Kidney (tissue), 14 donors: Measurements from ENCODE around the gene TOGARAM1. TPM values are rescaled to one million over a fixed set of nuclear protein-coding genes. Genes with fewer than 3 reads are reported as not detected.

ENCODE experiments used
- DNase-seq, 5 donors: peaks; one replicate each; pipeline ENCODE4 v3.0.0-alpha.2; 2013 to 2020
- FAIRE-seq: peaks from 2 replicates; lab custom pipeline; 2012; peaks lifted over from hg19 to GRCh38; lab: Jason Lieb, UNC
- H3K27ac ChIP-seq, 2 donors: one replicate each; pipeline ENCODE4 v1.7.0; 2013; ENCODE audit warnings: low read depth in 2 of 2, low read length in 2 of 2, inconsistent platforms in 1 of 2
- H3K27me3 ChIP-seq: one replicate; pipeline ENCODE4 v1.7.1; 2013; ENCODE audit warnings: low read length, inconsistent platforms; ENCODE audit not compliant: control insufficient read depth, insufficient read depth
- H3K36me3 ChIP-seq, 3 donors: one replicate each; pipeline versions ENCODE4 v1.7.0 to v1.7.1; 2013; ENCODE audit warnings: low read length in 3 of 3, control low read depth in 1 of 3, inconsistent platforms in 1 of 3; ENCODE audit not compliant: insufficient read depth in 3 of 3, control insufficient read depth in 2 of 3
- H3K4me1 ChIP-seq, 3 donors: one replicate each; pipeline versions ENCODE4 v1.7.0 to v1.7.1; 2013; ENCODE audit warnings: low read length in 3 of 3, inconsistent platforms in 1 of 3, low read depth in 1 of 3; ENCODE audit not compliant: control insufficient read depth in 2 of 3, insufficient read depth in 2 of 3
- H3K4me3 ChIP-seq, 3 donors: one replicate each; pipeline versions ENCODE4 v1.7.0 to v1.8.1; 2013; ENCODE audit warnings: low read length in 3 of 3, control low read depth in 1 of 3, inconsistent platforms in 1 of 3
- H3K9ac ChIP-seq, 3 donors: one replicate each; pipeline versions ENCODE4 v1.7.0 to v1.7.1; 2013; ENCODE audit warnings: low read length in 3 of 3, control low read depth in 1 of 3, inconsistent platforms in 1 of 3
- H3K9me3 ChIP-seq, 3 donors: one replicate each; pipeline versions ENCODE4 v1.7.0 to v1.7.1; 2013; ENCODE audit warnings: low read length in 3 of 3, control low read depth in 1 of 3, inconsistent platforms in 1 of 3; ENCODE audit not compliant: control insufficient read depth in 2 of 3, insufficient read depth in 1 of 3
- intact Hi-C: fragments of 100-400 bp; cut with DNase I; formaldehyde crosslinking; loops from one replicate; pipeline ENCODE4 v1.11.1; 2022
- polyA plus RNA-seq: library from polyadenylated mRNA; stranded (reverse); fragments of 350-450 nt; fragmentation: Illumina TruSeq; extraction: RNeasy Lipid Tissue Mini Kit (QIAGEN cat#74804); gene quantifications from one replicate; pipeline ENCODE4 v1.2.3, GENCODE V29; 2014; ENCODE audit warnings: low read depth, low replicate concordance; ENCODE audit not compliant: insufficient read depth
- total RNA-seq: library from RNA; stranded (reverse); fragmentation: NEBNext Ultra II Directional; extraction: Animal tissue kit (Norgen Biotek cat#: 25700); gene quantifications from one replicate; pipeline ENCODE4 v1.2.1, GENCODE V29; 2021
- TF ChIP-seq, protein P1 (sequence below): IDR thresholded peaks from 3 replicates; pipeline ENCODE4 v1.5.1; 2012; ENCODE audit warnings: mild to moderate bottlenecking, moderate library complexity, borderline replicate concordance; ENCODE audit not compliant: insufficient read depth; ENCODE audit errors: extremely low read depth
- donor health status: control.
- donor health status: control.
- donor health status: control.
- donor health status: control.
- donor health status: control.
- donor health status: DM: yes; HTN: yes; CAD: no.
- donor health status: Normal renal cell carcinoma (clear cell type).

TOGARAM1 gene
- total and polyA plus RNA-seq, 2 donors from 2014 or later: 9.5 to 25.6 TPM

DNA sequence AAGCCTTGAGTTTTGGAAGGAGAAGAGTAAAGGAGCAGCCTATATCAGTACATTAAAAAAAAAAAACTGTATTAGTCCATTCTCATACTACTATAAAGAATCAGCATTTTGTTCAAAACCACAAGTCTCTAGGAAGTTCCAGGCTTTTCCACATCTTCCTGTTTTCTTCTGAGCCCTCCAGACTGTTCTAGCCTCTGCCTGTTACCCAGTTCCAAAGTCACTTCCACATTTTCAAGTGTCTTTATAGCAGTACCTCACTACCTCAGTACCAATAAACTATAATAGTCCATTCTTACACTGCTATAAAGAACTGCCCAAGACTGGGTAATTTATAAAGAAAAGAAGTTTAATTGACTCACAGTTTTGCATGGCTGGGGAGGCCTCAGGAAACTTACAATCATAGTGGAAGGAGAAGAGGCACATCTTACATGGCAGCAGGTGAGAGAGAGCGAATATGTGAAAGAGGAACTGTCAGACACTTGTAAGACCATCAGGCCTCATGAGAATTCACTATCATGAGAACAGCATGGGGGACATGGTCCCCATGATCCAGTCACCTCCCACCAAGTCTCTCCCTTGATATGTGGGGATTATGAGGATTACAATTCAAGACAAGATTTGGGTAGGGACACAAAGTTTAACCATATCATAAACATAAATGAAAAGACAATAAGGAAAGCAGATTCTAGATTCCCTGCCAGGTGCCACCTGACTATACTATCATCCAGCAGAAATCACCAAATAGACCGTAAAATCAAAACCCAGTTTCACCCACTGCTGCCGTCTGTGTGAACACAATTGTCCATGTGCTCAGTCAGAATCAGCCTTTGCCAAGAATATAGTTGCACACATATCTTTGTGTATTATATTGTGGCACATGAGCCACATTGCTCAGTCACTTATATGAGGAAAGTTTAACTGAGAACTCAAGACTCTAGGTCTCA is 27.8 kb downstream of the TOGARAM1 start:
- no peak overlapping the region for H3K27ac ChIP-seq
- no peak for FAIRE-seq
- no peaks in the 10 kb centered on the region for H3K27me3 ChIP-seq

DNA sequence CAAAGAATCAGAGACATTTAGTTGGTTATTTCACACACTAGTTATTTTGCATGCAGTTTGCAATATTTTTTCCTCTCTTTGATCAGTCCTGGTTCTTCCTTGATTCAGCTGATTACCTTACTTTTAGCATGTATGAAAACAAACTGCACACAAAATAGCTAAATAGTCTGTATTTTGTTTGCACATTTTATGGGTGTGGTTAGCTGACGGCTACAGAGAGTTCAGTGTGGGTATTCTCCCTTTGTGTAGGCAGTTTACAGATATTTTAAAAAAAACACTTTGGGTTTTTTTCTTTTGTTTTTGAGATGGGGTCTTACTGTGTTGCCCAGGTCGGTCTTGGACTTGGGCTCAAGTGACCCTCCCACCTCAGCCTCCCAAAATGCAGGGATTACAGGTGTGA is 28.5 kb downstream of the TOGARAM1 start:
- FAIRE-seq: no peak
- peaks cover 0 to 2% (median 0%) of the 10 kb centered on the region in 3 donors for H3K4me1 ChIP-seq

More for the DNA sequence above, 27.8 kb downstream of the TOGARAM1 start:
- H3K36me3 ChIP-seq: no peaks in the 10 kb centered on the region
- H3K4me3 ChIP-seq: no peak overlapping the region
- H3K9me3 ChIP-seq: no peaks in the 10 kb centered on the region
- no peak for DNase-seq
- H3K9ac ChIP-seq: no peak overlapping the region
- H3K4me1 ChIP-seq: peaks cover 0 to 2% (median 0%) of the 10 kb centered on the region in 3 donors
- intact Hi-C loops: no loop called here
- TF ChIP-seq, protein P1, sequence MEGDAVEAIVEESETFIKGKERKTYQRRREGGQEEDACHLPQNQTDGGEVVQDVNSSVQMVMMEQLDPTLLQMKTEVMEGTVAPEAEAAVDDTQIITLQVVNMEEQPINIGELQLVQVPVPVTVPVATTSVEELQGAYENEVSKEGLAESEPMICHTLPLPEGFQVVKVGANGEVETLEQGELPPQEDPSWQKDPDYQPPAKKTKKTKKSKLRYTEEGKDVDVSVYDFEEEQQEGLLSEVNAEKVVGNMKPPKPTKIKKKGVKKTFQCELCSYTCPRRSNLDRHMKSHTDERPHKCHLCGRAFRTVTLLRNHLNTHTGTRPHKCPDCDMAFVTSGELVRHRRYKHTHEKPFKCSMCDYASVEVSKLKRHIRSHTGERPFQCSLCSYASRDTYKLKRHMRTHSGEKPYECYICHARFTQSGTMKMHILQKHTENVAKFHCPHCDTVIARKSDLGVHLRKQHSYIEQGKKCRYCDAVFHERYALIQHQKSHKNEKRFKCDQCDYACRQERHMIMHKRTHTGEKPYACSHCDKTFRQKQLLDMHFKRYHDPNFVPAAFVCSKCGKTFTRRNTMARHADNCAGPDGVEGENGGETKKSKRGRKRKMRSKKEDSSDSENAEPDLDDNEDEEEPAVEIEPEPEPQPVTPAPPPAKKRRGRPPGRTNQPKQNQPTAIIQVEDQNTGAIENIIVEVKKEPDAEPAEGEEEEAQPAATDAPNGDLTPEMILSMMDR: no peak

DNA sequence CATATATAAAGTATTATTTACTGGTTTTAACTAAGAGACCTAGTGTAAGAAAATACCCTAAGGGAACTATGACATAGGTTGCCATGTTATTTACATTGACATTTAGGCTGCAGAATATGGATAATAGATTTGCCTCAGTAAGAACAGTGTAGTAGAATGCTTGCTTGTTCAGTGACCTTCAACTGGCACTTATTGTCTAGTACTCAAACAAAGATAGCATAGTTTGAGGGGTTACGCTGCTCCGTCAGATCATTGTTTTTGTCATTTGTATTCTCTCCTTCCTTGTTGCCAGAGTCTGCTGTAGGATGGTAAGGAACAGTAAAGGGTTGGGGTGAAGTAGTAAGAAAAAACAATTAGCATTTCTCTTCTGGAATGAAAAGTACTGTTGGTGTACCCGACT is 33.2 kb downstream of the TOGARAM1 start:
- H3K9ac ChIP-seq: no peak overlapping the region
- FAIRE-seq: no peak
- no peak overlapping the region for H3K4me3 ChIP-seq
- H3K4me1 ChIP-seq: no peaks in the 10 kb centered on the region
- TF ChIP-seq, protein P1: no peak
- H3K36me3 ChIP-seq: no peaks in the 10 kb centered on the region
- DNase-seq: no peak
- no peaks in the 10 kb centered on the region for H3K9me3 ChIP-seq
- intact Hi-C loops: no loop called here
- no peak overlapping the region for H3K27ac ChIP-seq
- no peaks in the 10 kb centered on the region for H3K27me3 ChIP-seq

More for the DNA sequence above, 28.5 kb downstream of the TOGARAM1 start:
- no peak overlapping the region for H3K9ac ChIP-seq
- H3K27ac ChIP-seq: no peak overlapping the region
- no peak for DNase-seq
- no peak overlapping the region for H3K4me3 ChIP-seq
- intact Hi-C loops: no loop called here
- no peaks in the 10 kb centered on the region for H3K9me3 ChIP-seq
- H3K36me3 ChIP-seq: no peaks in the 10 kb centered on the region
- TF ChIP-seq, protein P1: no peak
- H3K27me3 ChIP-seq: no peaks in the 10 kb centered on the region
